Cardiac fibroblast (primary cell): Measurements from ENCODE around the gene UBR1.

Experiments
- DNase-seq, 2 donors: peaks; one replicate each; pipeline versions ENCODE4 v3.0.0 to v3.0.0-alpha.2; 2010; ENCODE audit warnings: low read depth in 2 of 2
- H3K4me3 ChIP-seq, 2 donors: replicated peaks in 1 of 2; 1 replicate in 1 of 2; 2 replicates in 1 of 2; pipeline ENCODE4 v1.5.1; 2011; ENCODE audit warnings: low read depth in 2 of 2, low read length in 2 of 2, mild to moderate bottlenecking in 2 of 2, moderate library complexity in 1 of 2
- CTCF ChIP-seq: IDR thresholded peaks from one replicate; pipeline ENCODE4 v1.5.1; 2011; ENCODE audit warnings: low read depth, mild to moderate bottlenecking, low read length, inconsistent platforms

The UBR1 gene

GRCh38 chr15:42940527-42940926, 165.3 kb downstream of the UBR1 start:
- H3K4me3 ChIP-seq, result no peak overlapping the region
- no peak for DNase-seq
- no peak for TF ChIP-seq CTCF

- no peak for DNase-seq
- TF ChIP-seq CTCF, result no peak
Observed at GRCh38 chr15:42939841-42940240, 166.0 kb downstream of the UBR1 start.

GRCh38 chr15:42937143-42937542, 168.7 kb downstream of the UBR1 start:
- DNase-seq, result no peak
- no peak overlapping the region for H3K4me3 ChIP-seq
- TF ChIP-seq CTCF, result no peak

More at GRCh38 chr15:42939841-42940240, 166.0 kb downstream of the UBR1 start:
- no peak overlapping the region for H3K4me3 ChIP-seq

GRCh38 chr15:42933886-42934667, 171.8 kb downstream of the UBR1 start:
- TF ChIP-seq CTCF, result no peak
- H3K4me3 ChIP-seq, result no peak overlapping the region
- no peak for DNase-seq

- no peak for TF ChIP-seq CTCF
- DNase-seq, result no peak
- H3K4me3 ChIP-seq, result no peak overlapping the region
Observed at GRCh38 chr15:42932833-42933515, 172.9 kb downstream of the UBR1 start.

GRCh38 chr15:42931702-42932486, 173.9 kb downstream of the UBR1 start:
- TF ChIP-seq CTCF, result no peak
- DNase-seq, result no peak
- no peak overlapping the region for H3K4me3 ChIP-seq
